DLD1 (cell line): Measurements from ENCODE around the gene AK8.

Experiments
- in situ Hi-C: cut with HindIII; loops from 2 replicates; pipeline ENCODE4 v1.10.0; 2017; ENCODE audit warnings: low sequenced_read_pairs

AK8 gene

GRCh38 chr9:132861666-132862065 lies 16.4 kb downstream of the AK8 start:
- in situ Hi-C loops, result no loop called here

GRCh38 chr9:132858751-132859150 lies 19.3 kb downstream of the AK8 start:
- in situ Hi-C loops, result no loop called here

GRCh38 chr9:132857616-132858342 lies 20.3 kb downstream of the AK8 start:
- in situ Hi-C loops, result no loop called here

GRCh38 chr9:132857031-132857430 lies 21.1 kb downstream of the AK8 start:
- in situ Hi-C loops, result no loop called here

GRCh38 chr9:132855904-132856303 lies 22.2 kb downstream of the AK8 start:
- in situ Hi-C loops, result no loop called here

- in situ Hi-C loops, result no loop called here
Measured at GRCh38 chr9:132854832-132855231, 23.3 kb downstream of the AK8 start.

GRCh38 chr9:132853482-132853881 lies 24.6 kb downstream of the AK8 start:
- in situ Hi-C loops, result no loop called here

- in situ Hi-C loops, result no loop called here
Measured at GRCh38 chr9:132849185-132849706, 28.8 kb downstream of the AK8 start.

GRCh38 chr9:132846918-132847515 lies 31.1 kb downstream of the AK8 start:
- in situ Hi-C loops, result no loop called here

- in situ Hi-C loops, result no loop called here
Measured at GRCh38 chr9:132846109-132846917, 31.8 kb downstream of the AK8 start.

- in situ Hi-C loops, result no loop called here
Measured at GRCh38 chr9:132842124-132843044, 35.7 kb downstream of the AK8 start.

- in situ Hi-C loops, result no loop called here
Measured at GRCh38 chr9:132840980-132841379, 37.1 kb downstream of the AK8 start.

GRCh38 chr9:132838291-132838690 lies 39.8 kb downstream of the AK8 start:
- in situ Hi-C loops, result no loop called here

- in situ Hi-C loops, result no loop called here
Measured at GRCh38 chr9:132837501-132838286, 40.4 kb downstream of the AK8 start.

- in situ Hi-C loops, result no loop called here
Measured at GRCh38 chr9:132834343-132834742, 43.7 kb downstream of the AK8 start.

GRCh38 chr9:132833550-132834121 lies 44.4 kb downstream of the AK8 start:
- in situ Hi-C loops, result no loop called here

- in situ Hi-C loops, result no loop called here
Measured at GRCh38 chr9:132832171-132832881, 45.8 kb downstream of the AK8 start.

GRCh38 chr9:132828201-132828770 lies 49.8 kb downstream of the AK8 start:
- in situ Hi-C loops, result no loop called here
